Ishikawa (cell line): ENCODE data around the gene TEX35.

Source experiments
- CEBPB ChIP-seq: IDR thresholded peaks from 2 replicates; pipeline ENCODE4 v1.6.1; 2012
- CREB1 ChIP-seq: IDR thresholded peaks from 2 replicates; pipeline ENCODE4 v1.6.1; 2012; ENCODE audit warnings: low read depth
- EGR1 ChIP-seq: IDR thresholded peaks from 2 replicates; pipeline ENCODE4 v1.6.1; 2012
- EP300 ChIP-seq: IDR thresholded peaks from 2 replicates; pipeline ENCODE4 v1.6.1; 2012; ENCODE audit warnings: borderline replicate concordance
- FOXM1 ChIP-seq: IDR thresholded peaks from 2 replicates; pipeline ENCODE4 v1.6.1; 2012; ENCODE audit warnings: low read depth, borderline replicate concordance
- MAX ChIP-seq: IDR thresholded peaks from 2 replicates; pipeline ENCODE4 v1.6.1; 2012
- NFIC ChIP-seq: IDR thresholded peaks from 2 replicates; pipeline ENCODE4 v1.6.1; 2012
- RAD21 ChIP-seq: IDR thresholded peaks from 2 replicates; pipeline ENCODE4 v1.6.1; 2012; ENCODE audit warnings: low read depth
- TAF1 ChIP-seq: IDR thresholded peaks from 2 replicates; pipeline ENCODE4 v1.6.1; 2012; ENCODE audit warnings: low read depth, mild to moderate bottlenecking
- TCF12 ChIP-seq: IDR thresholded peaks from 2 replicates; pipeline ENCODE4 v1.6.1; 2012; ENCODE audit warnings: low read depth
- TEAD4 ChIP-seq: IDR thresholded peaks from 2 replicates; pipeline ENCODE4 v1.6.1; 2012
- USF1 ChIP-seq: IDR thresholded peaks from 2 replicates; pipeline ENCODE4 v1.6.1; 2012
- YY1 ChIP-seq: IDR thresholded peaks from 2 replicates; pipeline ENCODE4 v1.6.1; 2012; ENCODE audit warnings: low read depth
- ZBTB7A ChIP-seq: IDR thresholded peaks from 2 replicates; pipeline ENCODE4 v1.6.1; 2012; ENCODE audit warnings: low read depth
- TF ChIP-seq, protein P1 (sequence below): IDR thresholded peaks from 2 replicates; pipeline ENCODE4 v1.6.1; 2012; ENCODE audit warnings: low read depth, mild to moderate bottlenecking

TEX35 gene

DNA sequence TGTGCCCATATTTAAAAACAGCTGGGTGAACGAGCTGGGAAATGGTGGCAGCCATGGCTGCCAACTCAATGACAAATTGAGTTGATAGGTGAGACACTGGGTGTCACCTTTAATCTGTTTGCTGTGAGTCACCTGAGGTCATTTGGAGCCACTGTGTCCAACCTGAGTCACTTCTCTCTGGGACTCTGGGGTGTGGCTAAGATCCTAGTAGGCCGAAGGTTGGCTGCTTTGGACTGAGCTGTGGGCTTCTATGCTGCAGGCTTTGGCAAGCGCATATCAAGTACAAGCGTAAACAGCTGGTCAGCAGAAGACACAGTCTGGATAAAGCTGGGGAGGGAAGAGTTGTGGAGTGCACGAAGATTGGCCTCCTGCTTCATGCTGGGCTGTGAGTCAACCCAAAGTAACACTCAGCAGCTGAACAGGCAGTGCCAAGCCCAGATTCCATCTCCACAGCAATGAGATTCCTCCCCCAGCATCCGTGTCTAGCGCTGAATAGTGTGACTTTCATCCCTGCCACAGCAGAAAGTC is 24.0 kb downstream of the TEX35 start:
- TF ChIP-seq MAX (peak; percentile 37; the same call in 1 of the 2 replicates), TAF1 (no peak), RAD21 (no peak), NFIC (0 out of 2 replicates have a peak, but pooled peaks have one; percentile 5), TEAD4 (peak; percentile 46; the same call in 1 of the 2 replicates)

DNA sequence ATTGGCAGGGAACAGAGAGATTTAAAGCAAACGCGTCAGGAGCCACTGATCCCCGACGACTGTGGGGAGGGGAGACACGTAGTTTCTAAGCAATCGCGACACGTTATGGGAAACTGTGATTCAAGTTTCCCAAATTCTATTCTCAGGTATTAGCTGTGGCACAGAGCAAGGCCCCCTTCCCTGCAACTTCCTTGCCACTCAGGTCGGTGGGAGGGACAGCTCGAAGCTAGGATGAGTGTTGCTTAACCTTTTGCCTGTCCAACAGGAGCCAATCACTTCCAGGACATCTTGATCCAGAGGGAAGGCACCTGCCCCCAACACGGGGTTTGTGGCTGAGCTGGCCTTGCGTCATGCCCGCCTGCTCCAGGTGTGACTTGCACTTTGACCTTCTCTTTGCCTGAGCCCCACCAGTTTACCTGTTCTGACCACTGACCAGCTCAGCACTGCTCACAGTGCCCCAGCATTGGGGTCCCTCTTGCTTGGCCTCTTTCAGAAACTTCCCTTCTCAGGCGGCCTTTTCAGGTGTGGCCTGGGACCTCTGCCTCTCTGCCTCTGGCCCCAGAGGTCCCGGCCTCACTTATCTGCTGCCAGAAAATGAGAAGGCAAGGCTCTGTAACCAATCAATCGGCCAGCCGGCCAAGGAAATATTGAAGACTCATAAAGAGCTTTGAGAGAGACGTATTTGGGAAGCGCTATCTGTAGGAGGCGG is 24.6 kb downstream of the TEX35 start:
- TF ChIP-seq, protein P1, sequence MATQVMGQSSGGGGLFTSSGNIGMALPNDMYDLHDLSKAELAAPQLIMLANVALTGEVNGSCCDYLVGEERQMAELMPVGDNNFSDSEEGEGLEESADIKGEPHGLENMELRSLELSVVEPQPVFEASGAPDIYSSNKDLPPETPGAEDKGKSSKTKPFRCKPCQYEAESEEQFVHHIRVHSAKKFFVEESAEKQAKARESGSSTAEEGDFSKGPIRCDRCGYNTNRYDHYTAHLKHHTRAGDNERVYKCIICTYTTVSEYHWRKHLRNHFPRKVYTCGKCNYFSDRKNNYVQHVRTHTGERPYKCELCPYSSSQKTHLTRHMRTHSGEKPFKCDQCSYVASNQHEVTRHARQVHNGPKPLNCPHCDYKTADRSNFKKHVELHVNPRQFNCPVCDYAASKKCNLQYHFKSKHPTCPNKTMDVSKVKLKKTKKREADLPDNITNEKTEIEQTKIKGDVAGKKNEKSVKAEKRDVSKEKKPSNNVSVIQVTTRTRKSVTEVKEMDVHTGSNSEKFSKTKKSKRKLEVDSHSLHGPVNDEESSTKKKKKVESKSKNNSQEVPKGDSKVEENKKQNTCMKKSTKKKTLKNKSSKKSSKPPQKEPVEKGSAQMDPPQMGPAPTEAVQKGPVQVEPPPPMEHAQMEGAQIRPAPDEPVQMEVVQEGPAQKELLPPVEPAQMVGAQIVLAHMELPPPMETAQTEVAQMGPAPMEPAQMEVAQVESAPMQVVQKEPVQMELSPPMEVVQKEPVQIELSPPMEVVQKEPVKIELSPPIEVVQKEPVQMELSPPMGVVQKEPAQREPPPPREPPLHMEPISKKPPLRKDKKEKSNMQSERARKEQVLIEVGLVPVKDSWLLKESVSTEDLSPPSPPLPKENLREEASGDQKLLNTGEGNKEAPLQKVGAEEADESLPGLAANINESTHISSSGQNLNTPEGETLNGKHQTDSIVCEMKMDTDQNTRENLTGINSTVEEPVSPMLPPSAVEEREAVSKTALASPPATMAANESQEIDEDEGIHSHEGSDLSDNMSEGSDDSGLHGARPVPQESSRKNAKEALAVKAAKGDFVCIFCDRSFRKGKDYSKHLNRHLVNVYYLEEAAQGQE = no peak
- TF ChIP-seq EGR1 (no peak), CEBPB (no peak), USF1 (no peak)

DNA sequence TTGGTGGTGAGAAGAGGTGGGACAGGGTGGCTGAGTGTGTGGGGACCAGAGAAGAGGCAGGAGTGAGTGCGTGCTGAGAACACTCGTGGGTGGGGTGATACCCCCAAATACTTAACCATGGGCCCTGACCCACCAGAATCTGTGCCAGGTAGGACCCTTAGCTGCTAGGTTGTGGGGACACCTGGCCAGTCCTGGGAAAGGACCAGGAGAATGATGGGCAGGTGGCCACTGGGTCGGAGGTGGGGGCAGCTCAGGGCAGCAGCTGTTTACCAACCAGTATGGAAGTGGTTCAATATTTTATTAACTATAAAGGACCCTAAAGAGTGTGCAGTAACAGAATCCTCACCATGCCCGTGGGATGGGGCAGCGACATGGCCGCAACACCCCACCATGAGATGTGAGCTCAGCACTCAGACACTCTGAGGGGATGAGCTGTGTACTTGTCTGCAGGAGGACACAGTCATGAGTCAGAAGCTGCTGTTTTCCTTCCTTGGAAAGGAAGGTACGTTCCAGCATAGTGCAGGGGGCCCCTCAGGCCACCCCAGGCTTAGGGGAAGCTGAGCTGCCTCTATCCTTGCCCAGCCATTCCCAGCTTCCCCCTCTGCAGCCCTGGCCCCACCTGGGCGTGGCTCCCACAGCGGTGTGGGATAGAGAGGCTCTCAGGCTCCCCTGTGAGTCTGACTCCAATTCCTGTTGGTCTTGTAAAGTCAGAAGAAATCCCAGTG is 25.4 kb downstream of the TEX35 start:
- no peak for TF ChIP-seq RAD21
- TF ChIP-seq TEAD4 = no peak
- no peak for TF ChIP-seq ZBTB7A
- TF ChIP-seq TCF12 = no peak
- no peak for TF ChIP-seq EGR1
- TF ChIP-seq, protein P1 = no peak
- TF ChIP-seq NFIC = no peak
- no peak for TF ChIP-seq USF1
- TF ChIP-seq FOXM1 = no peak
- TF ChIP-seq CREB1 = no peak
- no peak for TF ChIP-seq EP300
- TF ChIP-seq MAX = no peak

DNA sequence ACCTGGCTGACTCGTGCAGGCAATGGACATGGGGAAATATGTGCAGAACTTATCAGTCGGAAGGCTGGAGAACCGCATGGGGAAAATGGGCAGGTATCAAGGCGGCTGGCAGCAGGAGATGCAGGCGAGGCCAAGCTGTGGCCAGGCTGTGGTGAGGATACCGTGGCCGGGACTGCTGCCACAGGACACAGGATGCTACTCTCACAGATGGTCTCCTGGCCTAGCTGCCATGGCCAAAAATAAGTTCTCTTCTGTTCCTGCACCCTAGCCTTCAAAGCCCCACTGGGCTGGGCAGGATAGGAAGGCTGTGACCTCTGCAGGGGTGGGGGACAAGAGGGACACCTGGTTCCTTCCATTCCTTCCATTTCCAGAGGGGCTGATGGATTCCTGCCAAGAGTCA is 26.4 kb downstream of the TEX35 start:
- TF ChIP-seq MAX (no peak), ZBTB7A (no peak), CEBPB (no peak), CREB1 (no peak), USF1 (no peak), TAF1 (no peak), TEAD4 (no peak), EGR1 (no peak), EP300 (no peak)

DNA sequence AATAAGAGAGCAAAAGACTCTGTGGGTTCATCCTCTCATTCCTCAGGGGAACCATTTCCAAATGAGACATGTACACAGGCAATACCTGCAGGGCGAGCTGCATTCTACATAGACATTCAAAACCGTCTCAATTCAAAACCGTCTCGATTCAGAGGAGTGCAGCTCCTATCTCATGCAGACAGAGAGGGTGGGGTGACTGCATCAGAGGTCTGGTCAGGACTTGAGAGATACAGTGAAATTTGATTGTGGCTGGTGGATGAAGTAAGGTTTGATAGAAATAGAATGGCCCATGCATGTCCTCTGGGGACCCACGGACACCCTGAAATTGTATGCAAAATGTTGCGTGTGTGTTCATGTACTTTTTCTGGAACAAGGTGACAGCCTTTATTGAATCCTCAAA is 27.3 kb downstream of the TEX35 start:
- TF ChIP-seq RAD21 = no peak
- TF ChIP-seq TCF12 = no peak
- no peak for TF ChIP-seq USF1
- TF ChIP-seq CREB1 = no peak
- no peak for TF ChIP-seq TEAD4
- TF ChIP-seq, protein P1 = no peak
- TF ChIP-seq YY1 = no peak
